Measurements from ENCODE around the gene COLEC11. TPM values are rescaled to one million over a fixed set of nuclear protein-coding genes. Genes with fewer than 3 reads are reported as not detected.

COLEC11 gene
- total and polyA plus RNA-seq, 9 of the 15 experiments (the other 6 are each of a cell fraction or from before 2014, with no cell fraction given), result 0.32 to 4.3 (median 1.8) TPM

- H3K9me1 ChIP-seq (ENCODE audit: control insufficient read depth, insufficient read depth, low read length), result no peaks in the 10 kb centered on the region
- no peak overlapping the region for H3K4me3 ChIP-seq
- no peak overlapping the region for H3K9ac ChIP-seq (ENCODE audit: insufficient read depth in 1 of 2, low read depth in 2 of 2, low read length in 2 of 2)
- intact Hi-C loops (cut with micrococcal nuclease) (no loop called here), in situ Hi-C loops (cut with MboI) (no loop called here)
- no peak overlapping the region for H3K27ac ChIP-seq (ENCODE audit: extremely low read depth, low read depth, low read length)
- H3K36me3 ChIP-seq (ENCODE audit: control insufficient read depth, insufficient read depth, low read length), result no peaks in the 10 kb centered on the region
- H3K79me2 ChIP-seq (ENCODE audit: control insufficient read depth, insufficient read depth, low read length), result no peaks in the 10 kb centered on the region
- TF ChIP-seq, protein P1, sequence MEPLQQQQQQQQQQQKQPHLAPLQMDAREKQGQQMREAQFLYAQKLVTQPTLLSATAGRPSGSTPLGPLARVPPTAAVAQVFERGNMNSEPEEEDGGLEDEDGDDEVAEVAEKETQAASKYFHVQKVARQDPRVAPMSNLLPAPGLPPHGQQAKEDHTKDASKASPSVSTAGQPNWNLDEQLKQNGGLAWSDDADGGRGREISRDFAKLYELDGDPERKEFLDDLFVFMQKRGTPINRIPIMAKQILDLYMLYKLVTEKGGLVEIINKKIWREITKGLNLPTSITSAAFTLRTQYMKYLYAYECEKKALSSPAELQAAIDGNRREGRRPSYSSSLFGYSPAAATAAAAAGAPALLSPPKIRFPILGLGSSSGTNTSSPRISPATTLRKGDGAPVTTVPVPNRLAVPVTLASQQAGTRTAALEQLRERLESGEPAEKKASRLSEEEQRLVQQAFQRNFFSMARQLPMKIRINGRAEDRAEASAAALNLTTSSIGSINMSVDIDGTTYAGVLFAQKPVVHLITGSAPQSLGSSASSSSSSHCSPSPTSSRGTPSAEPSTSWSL (CRISPR knock-in tag; IDR thresholded peaks at IDR 0.05; ENCODE audit: borderline replicate concordance), result no peak
- TF ChIP-seq XRCC5 (IDR thresholded peaks at IDR 0.05; ENCODE audit: low read depth, low read length), result no peak
- no peak for TF ChIP-seq MYNN (IDR thresholded peaks at IDR 0.05)
- no peak for TF ChIP-seq MYNN (CRISPR knock-in tag; IDR thresholded peaks at IDR 0.05)
- TF ChIP-seq ARHGAP35 (IDR thresholded peaks at IDR 0.05; ENCODE audit: partially characterized antibody), result no peak
- CTCF ChIA-PET (ENCODE audit: low intra/inter-chr PET ratio), result no interaction called here
- H3K4me1 ChIP-seq (replicated peaks in 1 of 2; ENCODE audit: control insufficient read depth in 2 of 2, insufficient read depth in 2 of 2, low read length in 2 of 2), result peaks cover 0 to 11% of the 10 kb centered on the region in 2 experiments; a peak in 1 of 5 replicates
- no peak overlapping the region for H2AFZ ChIP-seq (ENCODE audit: low read depth, low read length)
- WGBS (ENCODE audit: insufficient coverage, low coverage, missing lambda C conversion rate), result 32% methylated on average over 7 of the region's 8 CpGs
- FAIRE-seq, result no peak
- BruUV-seq (replicated peaks), result no TSS peak
- peaks cover 0 to 9% of the 10 kb centered on the region in 2 experiments; a peak in 2 of 5 replicates for H3K27me3 ChIP-seq (ENCODE audit: control insufficient read depth in 2 of 2, insufficient read depth in 2 of 2, low read length in 2 of 2)
- no peaks in the 10 kb centered on the region for H3K9me3 ChIP-seq (replicated peaks; ENCODE audit: control insufficient read depth, insufficient read depth, low read depth, low read length)
- no peak for DNase-seq (ENCODE audit: extremely low read depth in 1 of 4, low spot score in 3 of 4)
- no peaks in the 10 kb centered on the region for H4K20me1 ChIP-seq (replicated peaks; ENCODE audit: control insufficient read depth, insufficient read depth, low read length)
- POLR2A ChIA-PET, result interaction anchor here (0.6 kb wide), 1 partner anchor 789 kb away, joined by 3 read pairs; no protein-coding TSS in a partner anchor
- no peak for ATAC-seq
- no peak overlapping the region for H3K4me2 ChIP-seq (ENCODE audit: insufficient read depth, low read length)
Measured at GRCh38 chr2:3625186-3625585, 30.3 kb downstream of the COLEC11 start.
